ENCODE measurements around the gene KIAA0319L. TPM values are rescaled to one million over a fixed set of nuclear protein-coding genes. Genes with fewer than 3 reads are reported as not detected.
"Not testable (repeated sequence)": the region's sequence is repeated elsewhere in the genome, so short reads cannot be mapped to it uniquely, and the experiment has no call there.

Gene KIAA0319L
- total and polyA plus RNA-seq, 3 donors from 2014 or later, result 55.6 to 90.1 (median 90.1) TPM

GRCh38 chr1:35481229-35481628 is 76.0 kb downstream of the KIAA0319L start:
- Histone ChIP-seq H3K27ac (no peak overlapping the region), H3K27me3 (no peaks in the 10 kb centered on the region), H3K36me3 (ENCODE audit: low read depth, missing control alignments) (no peaks in the 10 kb centered on the region), H3K4me3 (no peak overlapping the region), H3K9me3 (no peaks in the 10 kb centered on the region), H3K4me1 (no peaks in the 10 kb centered on the region)
- 96 to 98% methylated on average over 2 of the region's 2 CpGs for WGBS, 2 donors
- no peak for TF ChIP-seq POLR2A (IDR thresholded peaks at IDR 0.05)
- TF ChIP-seq, protein P1, sequence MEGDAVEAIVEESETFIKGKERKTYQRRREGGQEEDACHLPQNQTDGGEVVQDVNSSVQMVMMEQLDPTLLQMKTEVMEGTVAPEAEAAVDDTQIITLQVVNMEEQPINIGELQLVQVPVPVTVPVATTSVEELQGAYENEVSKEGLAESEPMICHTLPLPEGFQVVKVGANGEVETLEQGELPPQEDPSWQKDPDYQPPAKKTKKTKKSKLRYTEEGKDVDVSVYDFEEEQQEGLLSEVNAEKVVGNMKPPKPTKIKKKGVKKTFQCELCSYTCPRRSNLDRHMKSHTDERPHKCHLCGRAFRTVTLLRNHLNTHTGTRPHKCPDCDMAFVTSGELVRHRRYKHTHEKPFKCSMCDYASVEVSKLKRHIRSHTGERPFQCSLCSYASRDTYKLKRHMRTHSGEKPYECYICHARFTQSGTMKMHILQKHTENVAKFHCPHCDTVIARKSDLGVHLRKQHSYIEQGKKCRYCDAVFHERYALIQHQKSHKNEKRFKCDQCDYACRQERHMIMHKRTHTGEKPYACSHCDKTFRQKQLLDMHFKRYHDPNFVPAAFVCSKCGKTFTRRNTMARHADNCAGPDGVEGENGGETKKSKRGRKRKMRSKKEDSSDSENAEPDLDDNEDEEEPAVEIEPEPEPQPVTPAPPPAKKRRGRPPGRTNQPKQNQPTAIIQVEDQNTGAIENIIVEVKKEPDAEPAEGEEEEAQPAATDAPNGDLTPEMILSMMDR (IDR thresholded peaks at IDR 0.05), result no peak
- intact Hi-C loops (cut with DNase I; ENCODE audit: low total_unique reads), result no loop called here
- no peak for DNase-seq

DNA sequence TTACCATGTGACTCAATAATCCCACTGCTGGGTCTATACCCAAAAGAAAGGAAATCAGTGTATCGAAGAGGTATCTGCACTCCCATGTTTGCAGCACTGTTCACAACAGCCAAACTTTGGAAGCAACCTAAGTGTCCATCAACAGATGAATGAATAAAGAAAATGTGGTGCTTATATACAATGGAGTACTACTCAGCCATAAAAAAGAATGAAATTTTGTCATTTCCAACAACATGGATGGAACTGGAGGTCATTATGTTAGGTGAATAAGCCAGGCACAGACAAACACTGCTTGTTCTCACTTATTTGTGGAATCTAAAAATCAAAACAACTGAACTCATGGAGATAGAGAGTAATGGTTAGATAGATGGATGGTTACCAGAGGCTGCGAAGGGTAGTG is 79.3 kb downstream of the KIAA0319L start:
- 91 to 97% methylated on average over 2 of the region's 2 CpGs for WGBS, 2 donors
- Histone ChIP-seq H3K4me1 (no peaks in the 10 kb centered on the region), H3K4me3 (no peak overlapping the region), H3K27ac (no peak overlapping the region), H3K36me3 (ENCODE audit: low read depth, missing control alignments) (no peaks in the 10 kb centered on the region), H3K27me3 (no peaks in the 10 kb centered on the region), H3K9me3 (no peaks in the 10 kb centered on the region)
- TF ChIP-seq POLR2A (IDR thresholded peaks at IDR 0.05), result no peak
- TF ChIP-seq, protein P1 (IDR thresholded peaks at IDR 0.05), result no peak
- no peak for DNase-seq
- intact Hi-C loops (cut with DNase I; ENCODE audit: low total_unique reads), result no loop called here

DNA sequence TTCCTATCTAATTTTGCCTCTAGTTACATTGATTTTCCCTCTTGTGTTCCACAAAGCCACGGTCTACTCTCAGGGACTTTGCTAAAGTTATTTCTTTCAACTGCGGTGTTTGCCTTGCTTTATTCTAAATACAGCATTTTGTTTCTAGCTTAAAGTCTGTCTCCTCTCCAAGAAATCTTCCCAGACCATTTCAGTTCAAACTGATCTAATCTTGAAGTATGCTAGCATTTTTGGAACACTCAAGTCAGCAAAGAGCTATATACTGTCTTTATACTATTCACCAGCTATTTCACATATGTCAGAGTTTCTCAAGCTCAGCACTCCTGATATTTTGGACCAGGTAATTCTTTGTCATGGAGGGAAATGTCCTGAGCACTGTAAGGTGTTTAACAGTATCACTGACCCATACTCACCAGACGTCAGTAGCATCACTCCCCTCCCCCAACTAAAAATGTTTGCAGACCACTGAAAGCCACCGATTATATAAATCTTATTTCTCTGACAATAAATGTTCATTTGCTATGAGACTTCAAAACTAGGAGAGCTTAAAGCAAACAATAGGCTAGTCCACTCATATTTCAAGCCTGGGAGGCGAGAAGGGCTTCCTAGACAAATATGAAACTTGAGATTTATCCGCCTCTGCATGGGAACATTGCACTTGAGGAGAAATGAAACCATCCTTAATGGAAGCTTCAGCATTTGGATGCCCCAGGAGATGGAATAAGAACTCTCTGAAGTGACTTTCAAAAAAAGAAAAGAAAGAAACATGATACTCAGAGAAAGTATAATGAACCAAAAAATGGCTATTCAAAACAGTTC is 81.1 kb downstream of the KIAA0319L start:
- WGBS, 2 donors, result 94 to 95% methylated on average over 6 of the region's 6 CpGs
- H3K27me3 ChIP-seq, result no peaks in the 10 kb centered on the region
- H3K4me3 ChIP-seq, result no peak overlapping the region
- no peak overlapping the region for H3K27ac ChIP-seq
- H3K9me3 ChIP-seq, result no peaks in the 10 kb centered on the region
- TF ChIP-seq POLR2A (IDR thresholded peaks at IDR 0.05), result no peak
- TF ChIP-seq, protein P1 (IDR thresholded peaks at IDR 0.05), result no peak
- H3K36me3 ChIP-seq (ENCODE audit: low read depth, missing control alignments), result no peaks in the 10 kb centered on the region
- DNase-seq, result no peak
- no peaks in the 10 kb centered on the region for H3K4me1 ChIP-seq
- intact Hi-C loops (cut with DNase I; ENCODE audit: low total_unique reads), result no loop called here

- Histone ChIP-seq H3K4me3 (no peak overlapping the region), H3K27me3 (no peaks in the 10 kb centered on the region), H3K36me3 (ENCODE audit: low read depth, missing control alignments) (no peaks in the 10 kb centered on the region), H3K9me3 (no peaks in the 10 kb centered on the region), H3K27ac (no peak overlapping the region), H3K4me1 (no peaks in the 10 kb centered on the region)
- TF ChIP-seq POLR2A (IDR thresholded peaks at IDR 0.05), result no peak
- TF ChIP-seq, protein P1 (IDR thresholded peaks at IDR 0.05), result no peak
- intact Hi-C loops (cut with DNase I; ENCODE audit: low total_unique reads), result no loop called here
- 90 to 96% methylated on average over 2 of the region's 2 CpGs for WGBS, 2 donors
- DNase-seq, result no peak
Measured at GRCh38 chr1:35475356-35475755, 81.8 kb downstream of the KIAA0319L start.

DNA sequence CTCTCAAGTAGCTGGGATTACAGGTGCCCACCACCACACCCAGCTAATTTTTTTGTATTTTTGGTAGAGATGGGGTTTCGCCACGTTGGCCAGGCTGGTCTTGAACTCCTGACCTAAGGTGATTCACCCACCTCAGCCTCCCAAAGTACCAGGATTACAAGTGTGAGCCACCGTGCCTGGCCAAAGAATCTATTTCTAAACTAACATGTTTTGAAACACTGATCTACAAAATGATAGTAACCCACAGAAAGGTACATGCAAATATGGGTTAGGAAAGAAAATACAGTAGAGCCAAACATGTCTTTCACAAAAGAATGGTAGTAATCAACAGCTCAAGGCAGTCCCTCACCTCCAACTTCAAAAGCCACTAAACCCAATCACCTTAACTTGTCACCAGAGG is 84.0 kb downstream of the KIAA0319L start:
- 97% methylated on average over 3 of the region's 3 CpGs for WGBS, 2 donors
- H3K27ac ChIP-seq; H3K27me3 ChIP-seq; intact Hi-C loops (cut with DNase I; ENCODE audit: low total_unique reads); H3K4me3 ChIP-seq; H3K4me1 ChIP-seq; H3K9me3 ChIP-seq; H3K36me3 ChIP-seq (ENCODE audit: low read depth, missing control alignments); DNase-seq: not testable (repeated sequence)

Measured in testis (tissue), 3 donors.